Airway epithelial cell (primary cell): Measurements from ENCODE around the gene FOXN1. TPM values are rescaled to one million over a fixed set of nuclear protein-coding genes. Genes with fewer than 3 reads are reported as not detected.

Experiments
- total RNA-seq: library from RNA; depleted of rRNA; stranded (reverse); fragments of >200 nt; gene quantifications from 2 replicates; pipeline ENCODE4 v1.2.3, GENCODE V29; 2015

Gene FOXN1
- 2.7 and 11.1 TPM in 2 replicates for total RNA-seq

GRCh38 chr17:28505986-28506665 is at the start of gene FOXN1:
TSS of gene FOXN1 (plus strand) at chr17:28506348. CDS start at chr17:28523970, 17,622 bp downstream.

GRCh38 chr17:28473542-28473941 is 32.6 kb upstream of the FOXN1 start, which contains the start of gene SLC13A2:
TSS of gene SLC13A2 (plus strand) at chr17:28473644. CDS start at chr17:28473713, 69 bp downstream.

GRCh38 chr17:28552176-28552999 is 46.2 kb downstream of the FOXN1 start, which contains the start of gene UNC119:
TSS of gene UNC119 (minus strand) at chr17:28552624. CDS start at chr17:28552557, 67 bp downstream.

GRCh38 chr17:28571361-28572122 is 65.4 kb downstream of the FOXN1 start, which contains the start of gene PIGS:
TSS of gene PIGS (minus strand) at chr17:28571524. CDS start at chr17:28571496, 28 bp downstream.

GRCh38 chr17:28576758-28577465 is 70.8 kb downstream of the FOXN1 start, which contains the start of gene ALDOC:
TSS of gene ALDOC (minus strand) at chr17:28576895. CDS start at chr17:28575532, 1,363 bp downstream.

Other genes with a start within 250 kb of the FOXN1 start
- 17.2 and 22.9 TPM in 2 replicates for gene TMEM97, start 187.1 kb upstream of the FOXN1 start, total RNA-seq
- 17.8 and 29.9 TPM in 2 replicates for gene IFT20, start 170.9 kb upstream of the FOXN1 start, total RNA-seq
- gene TNFAIP1, start 170.6 kb upstream of the FOXN1 start, total RNA-seq, result 34.6 and 49.8 TPM in 2 replicates
- gene POLDIP2, start 148.8 kb upstream of the FOXN1 start, total RNA-seq, result 89.2 and 96.0 TPM in 2 replicates
- not detected in 2 replicates for gene SEBOX, start 141.1 kb upstream of the FOXN1 start, total RNA-seq
- not detected in 2 replicates for gene VTN, start 136.0 kb upstream of the FOXN1 start, total RNA-seq
- gene SARM1, start 134.7 kb upstream of the FOXN1 start, total RNA-seq, result 0.14 and 0.21 TPM in 2 replicates
- 2.6 and 4.8 TPM in 2 replicates for gene SLC46A1, start 100.1 kb upstream of the FOXN1 start, total RNA-seq
- gene SLC13A2, start 32.7 kb upstream of the FOXN1 start, total RNA-seq, result not detected in 2 replicates
- 34.1 and 51.9 TPM in 2 replicates for gene UNC119, start 46.3 kb downstream of the FOXN1 start, total RNA-seq
- gene PIGS, start 65.2 kb downstream of the FOXN1 start, total RNA-seq, result 55.8 and 60.0 TPM in 2 replicates
- 109 and 131 TPM in 2 replicates for gene ALDOC, start 70.5 kb downstream of the FOXN1 start, total RNA-seq
- gene SPAG5, start 92.7 kb downstream of the FOXN1 start, total RNA-seq, result 36.9 and 44.5 TPM in 2 replicates
- gene RSKR, start 107.8 kb downstream of the FOXN1 start, total RNA-seq, result 0.84 and 4.4 TPM in 2 replicates
- gene BLTP2, start 138.8 kb downstream of the FOXN1 start, total RNA-seq, result 104 and 127 TPM in 2 replicates
- 35.0 and 44.7 TPM in 2 replicates for gene SDF2, start 155.6 kb downstream of the FOXN1 start, total RNA-seq
- gene SUPT6H, start 155.9 kb downstream of the FOXN1 start, total RNA-seq, result 18.6 and 27.9 TPM in 2 replicates
- 0.21 and 2.6 TPM in 2 replicates for gene PROCA1, start 205.5 kb downstream of the FOXN1 start, total RNA-seq
- gene RAB34, start 211.5 kb downstream of the FOXN1 start, total RNA-seq, result 214 and 300 TPM in 2 replicates
- gene RPL23A, start 213.6 kb downstream of the FOXN1 start, total RNA-seq, result 645 and 883 TPM in 2 replicates
- 20.2 and 23.5 TPM in 2 replicates for gene TLCD1, start 219.9 kb downstream of the FOXN1 start, total RNA-seq
- gene NEK8, start 222.4 kb downstream of the FOXN1 start, total RNA-seq, result 1.8 and 2.4 TPM in 2 replicates
- gene TRAF4, start 237.7 kb downstream of the FOXN1 start, total RNA-seq, result 78.0 and 82.7 TPM in 2 replicates